A549 (cell line): ENCODE results near the gene TRAPPC14. TPM values are rescaled to one million over a fixed set of nuclear protein-coding genes. Genes with fewer than 3 reads are reported as not detected.

ENCODE experiments used
- ATAC-seq, 2 experiments: fragments of 200-7000 bp in 1 of 2; fragments of >200 bp in 1 of 2; cut with Nextera tagmentation in 1 of 2; cut with Tn5 transposase in 1 of 2; 3 replicates each; pipeline versions ENCODE4 v1.8.0 to v1.9.1; 2018 to 2020; ENCODE audit warnings: mild to moderate bottlenecking in 1 of 2, moderate library complexity in 1 of 2
- CTCF ChIA-PET: fragments of 300-600 bp; sonication (Branson Sonifier 250); formaldehyde crosslinking; extraction: SDS; loops from one replicate; lab custom pipeline; 2021; ENCODE audit warnings: antibody characterized with exemption, inconsistent platforms; lab: Yijun Ruan, JAX
- POLR2A ChIA-PET: fragments of 350-600 bp; formaldehyde crosslinking; extraction: SDS; loops from one replicate; lab custom pipeline; 2021; ENCODE audit warnings: antibody characterized with exemption, inconsistent platforms; lab: Yijun Ruan, JAX
- DNase-seq, 2 experiments: peaks; one replicate each; pipeline versions ENCODE4 v3.0.0 to v3.0.0-alpha.2; 2011 to 2016; ENCODE audit warnings: low read depth in 1 of 2, low spot score in 1 of 2
- FAIRE-seq: peaks from 2 replicates; lab custom pipeline; 2011; peaks lifted over from hg19 to GRCh38; lab: Jason Lieb, UNC
- H3K27ac ChIP-seq, 2 experiments: fragments of >200 bp; sonication (Bioruptor Twin); formaldehyde crosslinking; 3 replicates each; pipeline ENCODE4 v1.5.1; 2016 to 2017
- H3K4me1 ChIP-seq: fragments of >200 bp; sonication (Bioruptor Twin); formaldehyde crosslinking; 3 replicates; pipeline ENCODE4 v1.6.1; 2016
- H3K4me2 ChIP-seq: fragments of >200 bp; sonication (Bioruptor Twin); formaldehyde crosslinking; 3 replicates; pipeline ENCODE4 v1.6.1; 2016
- H3K4me3 ChIP-seq: fragments of >200 bp; sonication (Bioruptor Twin); formaldehyde crosslinking; 3 replicates; pipeline ENCODE4 v1.5.1; 2016
- H3K9me3 ChIP-seq: fragments of >200 bp; sonication (Bioruptor Twin); formaldehyde crosslinking; 3 replicates; pipeline ENCODE4 v1.6.1; 2016
- ATOH8 ChIP-seq: fragments of 250-450 bp; sonication (Bioruptor Pico); IDR thresholded peaks from 2 replicates; pipeline ENCODE4 v1.5.0; 2020; ENCODE audit warnings: low read depth, mild to moderate bottlenecking, moderate library complexity
- CBX2 ChIP-seq: fragments of 200-600 bp; sonication (generic); IDR thresholded peaks from 2 replicates; pipeline ENCODE4 v1.6.1; 2016; ENCODE audit warnings: low read depth, mild to moderate bottlenecking, borderline replicate concordance
- CHD4 ChIP-seq: fragments of 200-600 bp; sonication (generic); IDR thresholded peaks from 2 replicates; pipeline ENCODE4 v1.6.1; 2016; ENCODE audit warnings: antibody characterized with exemption, mild to moderate bottlenecking, borderline replicate concordance
- EP300 ChIP-seq, 2 experiments: fragments of >200 bp; sonication (Bioruptor Twin); formaldehyde crosslinking; IDR thresholded peaks; 2 replicates in 1 of 2; 3 replicates in 1 of 2; pipeline ENCODE4 v1.6.1; 2016 to 2017
- FOSL2 ChIP-seq, 2 experiments: fragments of 450-650 bp in 1 of 2; fragments of >200 bp in 1 of 2; sonication (Bioruptor Twin) in 1 of 2; formaldehyde crosslinking; IDR thresholded peaks; 2 replicates each; pipeline versions ENCODE4 v1.5.0 to v1.6.1; 2016 to 2020; ENCODE audit warnings: mild to moderate bottlenecking in 1 of 2, moderate library complexity in 1 of 2
- HDAC2 ChIP-seq: fragments of 200-600 bp; sonication (generic); IDR thresholded peaks from 2 replicates; pipeline ENCODE4 v1.6.1; 2016
- HES2 ChIP-seq: fragments of >200 bp; sonication (Bioruptor Twin); formaldehyde crosslinking; IDR thresholded peaks from 2 replicates; pipeline ENCODE4 v1.6.1; 2016
- HMGXB4 ChIP-seq: fragments of 250-450 bp; sonication (Bioruptor Pico); IDR thresholded peaks from 2 replicates; pipeline ENCODE4 v1.5.0; 2021; ENCODE audit warnings: mild to moderate bottlenecking, moderate library complexity, borderline replicate concordance
- KDM5A ChIP-seq: fragments of 200-600 bp; sonication (generic); IDR thresholded peaks from 2 replicates; pipeline ENCODE4 v1.6.1; 2016; ENCODE audit warnings: antibody characterized with exemption, mild to moderate bottlenecking
- MAFK ChIP-seq: fragments of 450-650 bp; IDR thresholded peaks from 2 replicates; pipeline ENCODE4 v1.6.1; 2014; ENCODE audit not compliant: partially characterized antibody
- NFE2L2 ChIP-seq: fragments of 150-350 bp; conservative IDR thresholded peaks from 2 replicates; pipeline ENCODE4 v1.6.1; 2014; ENCODE audit warnings: low read length
- NPAS2 ChIP-seq: fragments of 250-450 bp; sonication (Bioruptor Pico); IDR thresholded peaks from 2 replicates; pipeline ENCODE4 v1.8.0; 2022; ENCODE audit warnings: mild to moderate bottlenecking, moderate library complexity, borderline replicate concordance
- RARB ChIP-seq: fragments of 250-450 bp; sonication (Bioruptor Pico); IDR thresholded peaks from 2 replicates; pipeline ENCODE4 v1.8.0; 2021; ENCODE audit warnings: mild to moderate bottlenecking, moderate library complexity
- RCOR1 ChIP-seq: fragments of 150-350 bp; IDR thresholded peaks from 2 replicates; pipeline ENCODE4 v1.6.1; 2014; ENCODE audit warnings: antibody characterized with exemption, low read length, low read depth
- SREBF2 ChIP-seq: fragments of 450-650 bp; IDR thresholded peaks from 2 replicates; pipeline ENCODE4 v1.6.1; 2014; ENCODE audit warnings: mild to moderate bottlenecking, moderate library complexity
- USF2 ChIP-seq: fragments of 450-650 bp; IDR thresholded peaks from 2 replicates; pipeline ENCODE4 v1.6.1; 2014; ENCODE audit warnings: antibody characterized with exemption
- WGBS: methylation state at CpG from one replicate; pipeline ENCODE4 v1.1.6; 2017; ENCODE audit errors: missing lambda C conversion rate; 5-methylcytosine and 5-hydroxymethylcytosine counted together
- polyA plus RNA-seq, 4 experiments: library from polyadenylated mRNA; depleted of rRNA in 3 of 4; stranded (reverse); fragments of >200 nt; fragmentation: RNase III in 1 of 4; extraction: RNeasy Plus Mini Kit Qiagen cat#74134 plus additional on column Dnase treatment in 1 of 4; gene quantifications; 2 replicates in 3 of 4; 3 replicates in 1 of 4; pipeline ENCODE4 v1.2.3, GENCODE V29; 2011 to 2017

Gene TRAPPC14
- polyA plus RNA-seq, 2 of the 4 experiments (the other 2 are of a cell fraction): 3.4 to 14.1 TPM

GRCh38 chr7:100166317-100166940 is 7.9 kb upstream of the TRAPPC14 start:
- H3K9me3 ChIP-seq: no peaks in the 10 kb centered on the region
- FAIRE-seq: no peak
- no peak overlapping the region for H3K4me3 ChIP-seq
- no peak for DNase-seq
- no peak overlapping the region for H3K4me2 ChIP-seq
- TF ChIP-seq EP300 (IDR thresholded peaks at IDR 0.05) (no peak), HES2 (no peak), CBX2 (no peak), RARB (CRISPR knock-in tag) (no peak), MAFK (no peak), NPAS2 (CRISPR knock-in tag) (no peak), HDAC2 (no peak), FOSL2 (IDR thresholded peaks at IDR 0.05) (no peak), FOSL2 (CRISPR knock-in tag; IDR thresholded peaks at IDR 0.05) (no peak), RCOR1 (no peak), SREBF2 (no peak), CHD4 (no peak)
- TF ChIP-seq, all 56 proteins: peak for 0
- CTCF ChIA-PET: interaction anchor here (0.7 to 2.9 kb wide), 6 partner anchors 7 to 37 kb away, joined by 3 to 16 read pairs (median 3); partner anchors contain the start of genes GPC2 and TRAPPC14
- H3K4me1 ChIP-seq: peaks cover 10% of the 10 kb centered on the region; the same call in 2 of the 3 replicates
- 78% methylated on average over 16 of the region's 16 CpGs for WGBS
- peak; percentile 6 to 9; a peak in 3 of 6 replicates for ATAC-seq
- POLR2A ChIA-PET: no interaction called here
- H3K27ac ChIP-seq: no peak overlapping the region

GRCh38 chr7:100163871-100164270 is 5.3 kb upstream of the TRAPPC14 start:
- ChIA-PET CTCF (interaction anchor here (1.1 to 1.3 kb wide), 2 partner anchors 12 to 32 kb away, joined by 3 read pairs; no protein-coding TSS in a partner anchor), POLR2A (interaction anchor here (0.7 to 1.3 kb wide), 2 partner anchors 8 to 13 kb away, joined by 4 to 6 read pairs; partner anchors contain the start of genes GPC2 and STAG3)
- Histone ChIP-seq H3K4me1 (peaks cover 15% of the 10 kb centered on the region), H3K4me3 (no peak overlapping the region), H3K27ac (no peak overlapping the region), H3K4me2 (no peak overlapping the region), H3K9me3 (no peaks in the 10 kb centered on the region)
- FAIRE-seq (no peak), ATAC-seq (no peak), DNase-seq (no peak)
- WGBS: 86% methylated on average over 5 of the region's 5 CpGs
- TF ChIP-seq NFE2L2 (no peak), ATOH8 (CRISPR knock-in tag) (no peak)

GRCh38 chr7:100163006-100163531 is 4.5 kb upstream of the TRAPPC14 start:
- H3K9me3 ChIP-seq: no peaks in the 10 kb centered on the region
- no peak for TF ChIP-seq KDM5A
- TF ChIP-seq HMGXB4: no peak
- 0 out of 2 replicates have a peak, but pooled peaks have one; percentile 22 for TF ChIP-seq USF2
- POLR2A ChIA-PET: interaction anchor here (0.7 to 1.3 kb wide), 2 partner anchors 8 to 14 kb away, joined by 4 to 6 read pairs; partner anchors contain the start of genes GPC2 and STAG3
- no peak overlapping the region for H3K4me3 ChIP-seq
- CTCF ChIA-PET: interaction anchor here (1.3 kb wide), 1 partner anchor 31 kb away, joined by 3 read pairs; no protein-coding TSS in a partner anchor
- DNase-seq (peak in 1 of 2 experiments; percentile 45), FAIRE-seq (no peak), ATAC-seq (peak; percentile 14 to 33; a peak in 1 of 6 replicates)
- H3K27ac ChIP-seq: peak overlapping the region in 1 of 2 experiments; percentile 49; a peak in 1 of 6 replicates
- WGBS: 28% methylated on average over 6 of the region's 6 CpGs
- H3K4me2 ChIP-seq: peak overlapping the region; percentile 37
- peaks cover 16% of the 10 kb centered on the region for H3K4me1 ChIP-seq
